ENCODE measurements around the gene FCHO2. TPM values are rescaled to one million over a fixed set of nuclear protein-coding genes. Genes with fewer than 3 reads are reported as not detected.
A peak's percentile ranks its signal among the peaks of the same experiment; 100 is the strongest.

Gene FCHO2
- polyA plus RNA-seq, 10 donors = 14.3 to 24.2 (median 19.1) TPM

DNA sequence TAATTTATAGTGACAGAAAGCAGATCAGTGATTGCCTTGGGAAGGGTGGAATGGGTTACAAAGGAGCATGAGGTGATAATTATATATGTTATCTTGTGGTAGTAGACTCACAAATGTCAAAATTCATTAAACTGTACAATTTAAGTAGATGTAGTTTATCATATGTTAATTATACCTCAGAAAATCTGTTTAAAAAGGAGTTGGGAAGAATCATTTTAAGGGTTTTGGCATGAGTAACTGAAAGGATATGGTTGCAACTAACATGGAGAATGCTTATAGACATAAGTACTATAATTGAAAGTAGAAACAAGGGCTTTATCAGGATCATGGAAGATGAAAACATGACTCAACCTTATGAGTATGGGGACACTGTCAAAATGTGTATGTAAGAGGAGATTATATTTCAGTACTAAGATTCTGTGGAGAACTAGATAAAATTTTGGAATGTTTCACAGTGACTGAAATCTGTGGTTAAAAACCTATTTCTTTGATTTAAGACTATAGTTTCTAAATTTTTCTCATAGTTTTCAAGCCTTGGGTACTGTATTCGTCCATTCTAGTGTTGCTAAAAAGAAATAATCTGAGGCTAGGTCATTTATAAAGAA, 73.3 kb downstream of the FCHO2 start:
- DNase-seq = peak in 1 of 3 donors; percentile 39

DNA sequence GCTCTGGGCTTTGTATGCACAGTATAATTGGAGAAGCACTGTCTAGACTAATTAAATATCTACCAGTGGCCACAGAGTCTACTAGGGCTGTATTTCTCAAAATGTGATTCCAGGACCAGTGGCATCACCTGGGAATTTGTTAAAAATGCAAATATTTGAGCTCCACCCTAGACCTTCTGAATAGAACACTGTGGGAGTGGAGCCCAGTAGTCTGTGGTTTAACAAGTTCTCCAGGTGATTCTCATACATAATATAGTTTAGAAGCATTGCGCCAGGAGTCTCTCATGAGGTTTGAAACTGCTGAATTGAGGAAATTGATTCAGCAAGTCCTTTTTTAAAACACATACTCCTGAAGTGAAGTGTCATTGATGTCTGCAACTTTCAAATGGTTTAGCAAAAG, 74.7 kb downstream of the FCHO2 start:
- DNase-seq = no peak

DNA sequence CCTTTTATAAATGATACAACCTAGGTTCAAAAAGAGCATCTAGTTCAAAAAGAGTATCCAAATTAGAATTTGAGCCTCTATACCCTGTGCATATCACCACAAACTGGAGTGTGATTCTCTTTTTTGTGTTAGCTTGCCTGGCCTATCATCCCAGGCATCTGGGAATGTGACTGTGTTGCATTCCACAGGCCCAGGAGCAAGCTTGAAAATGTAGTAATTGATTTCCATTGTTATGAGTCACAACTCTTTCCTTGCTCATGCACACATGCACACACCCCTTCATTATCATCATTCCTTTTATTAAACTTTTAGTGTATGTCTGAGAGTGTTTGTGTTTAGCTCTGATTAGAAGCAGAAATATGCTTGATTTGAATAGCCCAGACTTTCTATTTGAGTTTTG, 75.2 kb downstream of the FCHO2 start:
- DNase-seq = peak in 1 of 3 donors; percentile 77

DNA sequence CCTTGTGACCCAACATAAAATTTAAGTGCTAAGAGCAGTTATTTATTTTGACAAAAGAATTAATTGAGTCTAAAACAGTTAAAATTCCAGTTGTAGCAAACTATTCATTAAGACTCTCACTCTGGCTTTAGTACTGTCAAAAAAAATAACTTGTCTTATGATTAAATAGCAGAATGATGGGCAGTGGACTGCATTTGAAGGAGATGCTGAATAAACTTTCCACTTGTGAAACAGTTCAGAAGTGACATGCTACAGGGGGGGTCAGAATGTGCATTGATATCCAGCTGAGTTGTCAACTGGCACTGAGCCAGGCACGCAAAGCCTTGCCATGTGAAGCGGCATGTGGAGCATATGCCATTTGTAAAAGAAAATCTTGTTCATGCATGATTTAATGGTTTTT, 76.0 kb downstream of the FCHO2 start:
- DNase-seq = peak; percentile 35 to 74 (median 40)

DNA sequence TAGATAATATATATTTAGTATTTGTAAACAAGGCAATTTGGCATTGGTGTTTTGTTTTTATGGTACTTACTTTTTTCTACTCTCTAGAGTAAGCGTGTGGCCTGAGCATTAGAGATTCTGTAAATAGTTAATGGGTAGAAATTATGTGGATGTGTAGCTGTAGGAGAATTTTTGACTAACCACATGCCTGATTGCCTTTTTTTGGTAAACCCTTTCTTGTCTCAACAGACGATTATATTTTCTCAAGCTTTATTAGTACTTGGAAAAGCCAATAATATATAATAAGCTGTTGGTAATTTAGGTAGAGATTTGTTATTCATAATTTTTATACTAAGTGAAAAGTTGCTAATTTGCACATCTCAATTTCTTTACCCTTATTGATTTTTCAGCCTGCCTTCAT, 76.8 kb downstream of the FCHO2 start:
- DNase-seq = no peak

DNA sequence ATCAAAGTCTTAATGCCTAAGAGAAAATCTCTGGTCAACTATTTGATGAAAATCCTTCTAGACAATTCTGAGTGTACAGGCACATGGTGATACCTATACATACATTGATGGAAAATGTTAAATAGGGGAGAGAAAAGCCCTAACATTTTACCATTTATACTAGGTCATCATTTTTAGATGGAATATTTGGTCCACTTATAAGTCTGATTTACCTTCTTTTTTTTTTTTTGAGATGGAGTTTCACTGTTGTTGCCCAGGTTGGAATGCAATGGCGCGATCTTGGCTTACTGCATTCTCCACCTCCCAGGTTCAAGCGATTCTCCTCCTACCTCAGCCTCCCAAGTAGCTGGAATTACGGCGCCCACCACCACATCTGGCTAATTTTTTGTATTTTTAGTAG, 81.7 kb downstream of the FCHO2 start:
- DNase-seq = no peak

DNA sequence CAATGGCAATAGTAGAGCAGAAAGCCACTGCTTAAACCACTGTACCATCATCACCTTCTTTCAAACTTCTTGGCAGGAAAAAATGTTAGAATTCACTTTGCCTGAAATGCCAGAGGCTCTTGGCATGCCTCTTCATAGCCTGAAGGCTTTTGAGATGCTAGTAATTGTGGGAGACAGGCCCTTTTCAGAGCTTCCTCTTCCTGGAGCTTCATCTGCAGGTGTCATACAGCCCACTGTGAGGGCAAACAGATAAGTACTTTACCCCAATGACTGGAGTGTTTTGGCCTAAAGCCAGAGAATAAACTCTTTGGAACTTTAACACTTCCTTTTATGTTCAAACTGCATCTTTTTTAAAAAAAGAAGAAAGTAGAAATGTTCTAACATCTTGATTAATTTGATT, 83.2 kb downstream of the FCHO2 start:
- DNase-seq = no peak

DNA sequence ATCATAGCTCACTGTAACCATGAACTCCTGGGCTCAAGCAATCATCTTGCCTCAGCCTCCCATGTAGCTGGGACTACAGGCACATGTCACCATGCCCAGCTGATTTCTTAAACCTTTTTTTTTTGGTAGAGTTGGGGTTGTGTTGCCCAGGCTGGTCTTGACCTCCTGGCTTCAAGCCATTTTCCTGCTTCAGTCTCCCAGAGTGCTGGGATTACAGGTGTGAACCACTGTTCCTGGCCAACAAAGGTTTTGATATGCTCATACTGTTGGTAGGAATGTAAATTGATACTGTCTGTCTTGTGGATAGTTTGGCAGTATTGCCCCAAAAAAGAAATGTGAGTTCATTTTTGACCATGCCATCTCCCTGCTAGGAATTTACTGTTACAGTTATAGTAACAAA, 87.2 kb downstream of the FCHO2 start:
- no peak for DNase-seq

DNA sequence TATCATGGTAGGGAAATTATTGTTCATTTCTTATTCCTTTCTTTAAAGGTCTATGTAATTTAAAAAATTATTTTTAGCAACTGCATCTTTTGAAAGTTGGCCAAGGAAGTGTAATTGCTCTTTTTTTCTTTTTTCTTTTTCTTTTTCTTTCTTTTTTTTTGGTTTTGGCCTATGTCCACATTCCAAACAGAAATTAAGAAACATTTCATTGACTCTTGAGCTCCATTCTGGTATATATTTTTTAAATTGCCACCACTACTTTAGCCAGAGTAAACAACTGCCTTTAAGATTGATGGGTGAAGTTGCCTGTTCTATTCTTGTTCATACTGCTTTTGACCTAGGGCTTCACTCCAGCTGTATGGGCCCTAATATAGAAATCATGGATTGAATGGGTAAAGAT, 88.7 kb downstream of the FCHO2 start:
- DNase-seq = no peak

DNA sequence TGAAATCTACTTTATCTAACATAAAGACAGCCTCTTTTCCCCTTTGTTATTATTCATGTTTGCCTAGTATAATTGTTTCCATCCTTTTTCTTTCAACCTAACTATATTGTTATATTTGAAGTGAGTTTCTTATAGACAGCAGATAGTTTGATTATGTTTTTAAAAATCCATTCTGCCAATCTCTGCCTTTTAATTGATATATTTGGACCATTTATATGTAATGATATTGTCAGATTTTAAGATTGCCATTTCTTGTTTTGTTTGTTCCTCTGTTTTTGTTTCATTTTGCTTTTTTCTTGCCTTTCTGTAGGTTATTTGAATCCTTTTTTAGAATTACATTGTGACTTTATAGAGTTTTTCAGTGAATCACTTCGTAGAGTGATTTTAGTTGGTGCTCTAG, 89.8 kb downstream of the FCHO2 start:
- DNase-seq = no peak

DNA sequence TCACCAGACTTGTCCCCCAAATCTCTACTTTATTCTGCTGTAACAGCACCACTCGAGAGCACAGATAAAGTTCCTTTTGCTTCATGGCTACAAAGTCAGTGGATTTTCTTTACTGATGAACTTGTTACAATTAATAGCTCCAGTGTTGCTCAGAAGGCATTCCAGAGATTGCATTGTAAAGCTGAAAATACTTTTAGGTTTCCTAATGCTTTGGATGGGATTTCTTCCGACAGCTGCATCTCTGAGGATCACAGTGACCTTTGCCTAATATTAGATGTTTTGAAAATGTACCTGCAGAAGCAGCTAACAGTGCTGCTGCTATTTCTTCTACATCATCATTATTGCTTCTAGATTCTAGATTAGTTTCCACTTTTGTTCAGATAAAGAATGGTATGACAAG, 105.8 kb downstream of the FCHO2 start:
- DNase-seq = no peak

DNA sequence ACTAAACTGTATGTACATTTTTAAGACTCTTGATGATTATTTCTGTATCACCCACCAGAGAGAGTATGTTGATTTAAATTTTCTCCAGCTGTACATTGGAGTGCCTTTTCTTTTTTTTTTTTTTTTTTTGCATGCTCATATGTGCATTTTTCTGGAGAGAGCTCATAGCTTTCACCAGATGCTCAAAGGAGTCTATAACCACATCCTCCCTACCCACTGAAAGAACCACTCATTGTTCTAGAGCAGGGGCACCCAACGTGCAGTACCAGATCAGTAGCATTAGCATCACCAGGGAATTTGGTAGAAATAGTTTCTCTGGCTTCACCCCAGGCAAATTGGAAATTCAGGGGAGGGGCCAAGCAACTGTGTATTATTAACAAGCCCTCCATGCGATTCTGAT, 110.6 kb downstream of the FCHO2 start:
- DNase-seq = peak in 1 of 3 donors; percentile 55

DNA sequence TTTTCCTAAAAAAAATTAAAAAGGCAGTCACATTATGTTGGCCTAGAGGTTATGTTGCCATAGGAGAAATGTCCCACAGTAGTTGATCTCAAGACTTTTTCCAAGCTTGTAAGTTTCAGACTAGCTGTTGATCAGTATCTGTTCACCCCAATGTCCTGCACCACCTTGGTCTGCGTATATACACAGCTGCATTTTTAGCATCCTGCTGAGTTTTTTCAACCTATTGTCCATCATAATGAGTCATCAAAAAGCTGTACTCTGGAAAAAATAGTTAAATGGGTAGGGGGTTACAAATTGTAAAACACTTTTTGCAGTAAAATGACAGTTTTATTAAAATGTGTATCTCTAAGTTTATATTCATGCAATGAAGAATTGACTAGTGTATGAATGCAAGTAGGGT, 111.4 kb downstream of the FCHO2 start:
- DNase-seq = no peak

DNA sequence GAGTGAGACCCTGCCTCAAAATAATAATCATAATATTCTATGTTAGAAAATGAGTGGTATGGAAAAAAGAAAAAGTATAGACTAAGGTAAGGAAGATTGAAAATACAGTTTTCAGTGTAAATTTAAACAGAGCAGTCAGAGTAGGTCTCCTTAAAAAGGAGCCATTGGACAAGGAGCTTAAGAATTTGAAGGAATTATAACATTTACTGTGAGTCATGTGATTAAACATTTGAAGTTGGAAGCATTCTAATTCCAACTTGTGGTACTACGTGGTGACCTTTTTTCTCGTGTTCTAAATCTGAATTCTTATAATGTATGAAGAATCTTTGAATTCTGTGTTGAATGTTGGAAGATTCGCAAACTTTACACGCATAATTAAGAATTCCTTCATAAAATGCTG, 125.3 kb downstream of the FCHO2 start:
- DNase-seq = no peak

DNA sequence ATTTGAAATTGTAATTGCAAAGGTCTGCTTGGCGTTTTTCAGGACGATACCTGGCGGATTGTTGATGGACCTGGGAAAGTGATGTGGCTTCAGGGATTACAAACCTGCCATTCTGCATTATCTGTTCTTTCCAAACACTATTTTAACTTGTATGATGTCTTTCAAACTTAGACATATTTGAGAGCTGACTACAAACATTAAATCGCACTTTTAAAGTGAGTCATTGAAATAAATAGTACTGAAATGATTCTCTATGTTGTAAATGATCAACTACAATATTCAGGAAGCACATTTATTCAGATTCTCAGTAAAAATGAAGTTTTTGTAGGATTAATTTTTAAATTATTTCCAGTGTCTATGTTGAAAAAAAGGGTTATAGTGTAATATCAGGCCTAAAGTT, 132.2 kb downstream of the FCHO2 start:
- DNase-seq = no peak

DNA sequence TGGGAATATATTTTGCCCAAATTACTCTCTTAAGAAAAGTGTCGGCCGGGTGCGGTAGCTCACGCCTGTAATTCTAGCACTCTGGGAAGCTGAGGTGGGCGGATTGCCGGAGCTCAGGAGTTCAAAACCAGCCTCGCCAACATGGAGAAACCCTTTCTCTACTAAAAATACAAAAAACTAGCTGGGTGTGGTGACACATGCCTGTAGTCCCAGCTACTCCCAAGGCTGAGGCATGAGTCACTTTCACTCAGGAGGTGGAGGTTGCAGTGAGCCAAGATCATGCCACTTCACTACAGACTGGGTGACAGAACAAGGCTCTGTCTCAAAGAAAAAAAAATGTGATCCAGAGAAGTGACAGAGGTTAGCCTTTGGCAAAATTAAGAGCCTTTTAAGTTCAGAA, 138.1 kb downstream of the FCHO2 start:
- DNase-seq = peak in 1 of 3 donors; percentile 21

DNA sequence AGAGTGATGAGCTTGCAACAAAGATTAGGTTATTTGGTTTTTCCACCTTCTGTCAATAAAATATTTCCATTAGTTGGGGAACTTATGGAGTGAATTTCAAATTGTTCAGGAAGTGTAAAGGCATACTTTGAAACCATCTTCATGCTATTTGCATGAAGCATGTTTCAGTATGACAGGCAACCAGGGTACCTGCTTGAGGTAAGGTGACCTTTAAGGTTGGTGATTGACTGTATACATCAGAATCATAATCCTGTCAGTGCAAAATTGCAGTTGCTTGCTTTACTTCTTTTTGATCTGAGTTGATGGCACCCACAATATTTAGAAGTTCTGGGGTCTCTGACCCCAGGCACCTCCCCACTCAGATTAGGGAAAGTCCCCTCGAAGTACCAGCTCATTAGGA, 138.6 kb downstream of the FCHO2 start:
- DNase-seq = no peak

DNA sequence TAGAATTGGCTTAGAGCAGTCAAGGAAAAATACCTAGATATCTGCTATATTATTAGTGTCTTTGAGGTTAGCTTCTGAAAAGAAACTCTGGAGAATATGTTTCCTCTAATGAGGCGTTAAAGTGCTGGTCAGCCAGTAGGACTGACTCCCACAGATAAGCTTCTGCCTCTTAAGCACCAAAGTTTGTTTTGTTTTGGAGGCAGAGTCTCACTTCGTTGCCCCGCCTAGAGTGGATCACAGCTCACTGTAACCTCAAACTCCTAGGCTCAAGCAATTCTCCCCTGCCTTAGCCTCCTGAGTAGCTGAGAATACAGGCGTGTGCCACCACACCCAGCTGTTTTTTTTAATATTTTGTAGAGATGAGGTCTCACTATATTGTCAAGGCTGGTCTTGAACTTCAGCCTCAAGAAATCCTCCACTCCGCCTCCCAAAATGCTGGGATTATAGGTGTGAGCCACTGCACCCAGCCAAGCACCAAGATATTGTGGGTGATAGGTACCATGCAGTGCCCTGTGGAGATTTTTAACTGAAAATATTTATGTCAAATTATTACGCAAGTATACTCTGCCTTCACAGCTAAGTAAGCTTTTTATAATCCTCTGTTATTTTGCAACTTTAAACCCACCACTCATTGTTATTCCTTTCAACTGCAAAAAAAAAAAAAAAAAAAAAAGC, 139.9 kb downstream of the FCHO2 start:
- DNase-seq = no peak

DNA sequence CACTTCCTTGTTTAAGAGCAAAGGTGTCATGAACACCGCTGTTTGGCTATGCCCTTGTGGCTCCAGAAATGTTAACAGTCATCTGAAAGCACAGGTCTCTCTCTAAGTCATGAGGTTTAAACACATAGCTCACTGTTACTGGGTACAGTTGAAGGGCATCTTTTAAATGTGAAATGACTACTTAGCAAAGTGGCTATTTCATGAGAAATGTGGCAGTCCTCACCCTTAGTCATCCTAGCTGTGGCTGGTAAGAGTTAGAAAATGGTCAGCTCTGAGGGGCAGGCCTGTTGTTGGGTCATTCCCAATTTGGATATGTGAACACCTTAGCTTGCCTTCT, 140.4 kb downstream of the FCHO2 start:
- DNase-seq = no peak

DNA sequence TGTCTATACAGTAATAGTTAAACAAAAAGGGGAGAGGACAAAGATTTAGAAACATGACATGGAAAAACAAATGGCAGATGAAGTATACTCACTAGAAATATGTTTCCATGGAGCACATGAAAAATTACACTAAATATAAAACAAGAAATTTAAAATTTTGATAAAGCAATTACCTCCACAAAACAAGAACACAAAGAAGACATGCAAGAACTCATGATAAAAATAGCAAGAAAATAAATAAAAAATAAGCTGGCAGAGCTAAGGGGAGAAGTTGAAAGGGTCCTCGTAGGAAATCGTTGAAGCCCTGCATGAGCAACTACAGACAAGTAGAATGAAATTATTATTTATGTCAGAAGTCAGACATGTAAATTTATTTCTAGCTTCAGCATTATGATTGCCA, 141.9 kb downstream of the FCHO2 start:
- no peak for DNase-seq

DNA sequence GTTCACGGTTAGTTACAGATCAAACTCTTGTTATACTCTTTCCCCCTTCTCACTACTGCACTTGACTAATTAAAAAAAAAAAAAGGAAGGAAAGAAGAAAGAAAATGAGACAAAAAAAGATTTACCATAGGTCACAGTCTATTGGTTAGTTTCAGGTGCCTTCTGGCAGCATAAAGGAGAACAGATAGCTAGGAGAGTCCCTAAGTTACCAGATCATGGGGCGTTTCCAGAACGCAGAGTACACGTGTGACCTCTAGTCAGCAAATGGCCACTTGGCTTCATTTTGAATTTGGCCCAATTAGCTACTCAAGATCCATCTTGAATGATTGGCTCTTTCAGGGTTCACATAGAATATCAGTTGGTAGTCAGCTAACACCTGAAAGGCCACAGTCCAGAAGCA, 144.3 kb downstream of the FCHO2 start:
- DNase-seq = no peak

DNA sequence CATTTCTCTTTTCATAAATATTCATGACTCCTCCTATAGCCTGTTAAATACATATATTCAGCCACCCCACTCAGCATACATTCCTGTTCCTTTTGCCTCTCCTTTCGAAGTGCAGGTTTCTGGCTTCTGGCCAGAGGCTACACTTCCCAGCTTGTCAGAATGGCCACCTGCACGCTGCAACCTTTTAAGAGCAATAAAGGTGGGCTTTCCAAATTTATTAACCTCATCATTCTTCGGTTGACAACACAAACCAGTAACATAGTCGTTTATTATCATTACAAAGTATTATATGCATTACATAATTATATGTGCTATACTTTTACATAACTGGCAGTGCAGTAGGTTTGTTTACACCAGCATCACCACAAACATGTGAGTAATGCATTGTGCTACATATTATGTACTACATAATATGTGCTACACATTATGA, 148.0 kb downstream of the FCHO2 start:
- no peak for DNase-seq

DNA sequence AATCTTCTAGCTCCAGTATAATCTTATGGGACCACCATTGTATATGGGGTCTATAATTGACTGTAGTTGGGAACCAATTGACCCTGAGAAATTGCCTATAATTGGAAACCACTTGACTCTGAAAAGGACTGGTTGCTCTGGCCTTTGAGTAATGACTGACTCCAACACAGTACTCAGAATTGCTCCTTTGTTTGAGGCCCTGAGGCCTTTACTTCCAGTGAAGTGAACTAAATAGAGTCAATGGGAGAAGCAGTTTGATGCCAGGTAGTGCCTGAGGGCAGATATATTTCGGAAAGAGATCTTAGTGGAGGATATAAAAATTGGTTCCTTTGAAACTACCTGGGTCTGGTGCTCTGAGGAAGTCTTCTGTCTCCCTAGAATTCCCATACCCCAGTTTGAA, 148.5 kb downstream of the FCHO2 start:
- DNase-seq = no peak

DNA sequence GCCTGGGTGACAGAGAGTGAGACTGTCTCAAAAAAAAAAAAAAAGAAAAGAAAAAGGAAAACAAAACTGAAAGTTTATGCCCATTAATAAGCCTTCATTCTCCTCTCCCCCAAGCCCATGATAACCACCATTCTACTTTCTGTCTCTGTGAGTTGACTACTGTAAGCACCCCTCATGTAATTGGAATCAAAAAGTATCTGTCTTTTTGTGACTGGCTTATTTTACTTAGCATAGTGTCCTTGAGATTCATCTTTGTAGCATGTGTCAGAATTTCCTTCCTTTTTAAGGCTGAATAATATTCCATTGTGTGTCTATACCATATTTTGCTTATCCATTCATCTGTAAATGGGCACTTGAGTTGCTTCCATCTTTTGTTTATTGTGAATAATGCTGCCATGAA, 150.5 kb downstream of the FCHO2 start:
- DNase-seq = no peak
